D721Med (cell line): ENCODE results near the gene ARHGAP5.

ENCODE experiments used
- DNase-seq: peaks from one replicate; pipeline ENCODE4 v3.0.0; 2011; ENCODE audit warnings: low spot score; ENCODE audit not compliant: insufficient read length
- FAIRE-seq: peaks from 2 replicates; lab custom pipeline; 2011; peaks lifted over from hg19 to GRCh38; lab: Jason Lieb, UNC
- TF ChIP-seq, protein P1 (sequence below): IDR thresholded peaks from 2 replicates; pipeline ENCODE4 v1.5.1; 2012; ENCODE audit warnings: mild to moderate bottlenecking, control low read depth; ENCODE audit not compliant: insufficient read depth; ENCODE audit errors: missing control alignments

The ARHGAP5 gene

DNA sequence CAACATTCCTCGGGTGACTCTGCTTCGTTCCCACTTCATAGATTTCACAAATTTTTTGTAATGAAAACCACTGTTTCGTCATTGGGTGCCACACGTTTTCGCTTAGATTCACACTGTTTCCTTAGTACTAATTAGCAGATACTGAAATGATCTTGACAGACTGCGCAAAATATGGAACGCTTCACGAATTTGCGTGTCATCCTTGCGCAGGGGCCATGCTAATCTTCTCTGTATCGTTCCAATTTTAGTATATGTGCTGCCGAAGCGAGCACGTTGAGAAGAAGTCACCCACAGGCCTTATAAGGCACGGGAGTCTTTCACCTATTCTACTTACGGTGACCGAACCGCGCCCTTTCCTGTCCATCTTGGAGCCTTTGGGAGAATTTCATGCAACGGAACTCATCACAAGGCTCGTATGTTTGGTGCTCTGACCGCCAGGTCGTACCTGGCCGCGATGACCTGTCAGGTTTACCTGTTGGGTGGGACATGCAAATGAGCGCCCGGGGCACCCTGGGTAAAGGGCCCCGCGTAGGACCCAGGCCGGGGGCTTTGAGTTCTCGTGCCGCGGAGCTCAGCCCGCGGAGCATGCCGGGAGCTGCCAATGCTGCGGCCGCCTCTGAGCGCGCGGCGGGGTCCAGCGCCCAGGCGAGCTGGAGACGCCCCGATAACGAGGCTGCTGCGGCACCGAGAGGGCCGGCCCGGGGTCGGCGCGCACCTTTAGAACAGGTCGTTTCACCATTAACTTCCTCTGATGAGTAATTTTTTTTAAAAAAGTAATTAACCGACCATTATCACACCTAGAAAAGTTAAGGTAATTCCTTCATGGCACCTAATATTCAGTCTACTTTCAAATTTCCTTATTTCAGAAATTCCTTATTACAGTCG is 126.1 kb downstream of the ARHGAP5 start, which contains the start of gene RNU6-8:
TSS of gene RNU6-8 (minus strand) at position 272 of the 885 bp plus-strand sequence.
- FAIRE-seq (no peak), DNase-seq (no peak)
- TF ChIP-seq, protein P1, sequence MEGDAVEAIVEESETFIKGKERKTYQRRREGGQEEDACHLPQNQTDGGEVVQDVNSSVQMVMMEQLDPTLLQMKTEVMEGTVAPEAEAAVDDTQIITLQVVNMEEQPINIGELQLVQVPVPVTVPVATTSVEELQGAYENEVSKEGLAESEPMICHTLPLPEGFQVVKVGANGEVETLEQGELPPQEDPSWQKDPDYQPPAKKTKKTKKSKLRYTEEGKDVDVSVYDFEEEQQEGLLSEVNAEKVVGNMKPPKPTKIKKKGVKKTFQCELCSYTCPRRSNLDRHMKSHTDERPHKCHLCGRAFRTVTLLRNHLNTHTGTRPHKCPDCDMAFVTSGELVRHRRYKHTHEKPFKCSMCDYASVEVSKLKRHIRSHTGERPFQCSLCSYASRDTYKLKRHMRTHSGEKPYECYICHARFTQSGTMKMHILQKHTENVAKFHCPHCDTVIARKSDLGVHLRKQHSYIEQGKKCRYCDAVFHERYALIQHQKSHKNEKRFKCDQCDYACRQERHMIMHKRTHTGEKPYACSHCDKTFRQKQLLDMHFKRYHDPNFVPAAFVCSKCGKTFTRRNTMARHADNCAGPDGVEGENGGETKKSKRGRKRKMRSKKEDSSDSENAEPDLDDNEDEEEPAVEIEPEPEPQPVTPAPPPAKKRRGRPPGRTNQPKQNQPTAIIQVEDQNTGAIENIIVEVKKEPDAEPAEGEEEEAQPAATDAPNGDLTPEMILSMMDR: no peak

DNA sequence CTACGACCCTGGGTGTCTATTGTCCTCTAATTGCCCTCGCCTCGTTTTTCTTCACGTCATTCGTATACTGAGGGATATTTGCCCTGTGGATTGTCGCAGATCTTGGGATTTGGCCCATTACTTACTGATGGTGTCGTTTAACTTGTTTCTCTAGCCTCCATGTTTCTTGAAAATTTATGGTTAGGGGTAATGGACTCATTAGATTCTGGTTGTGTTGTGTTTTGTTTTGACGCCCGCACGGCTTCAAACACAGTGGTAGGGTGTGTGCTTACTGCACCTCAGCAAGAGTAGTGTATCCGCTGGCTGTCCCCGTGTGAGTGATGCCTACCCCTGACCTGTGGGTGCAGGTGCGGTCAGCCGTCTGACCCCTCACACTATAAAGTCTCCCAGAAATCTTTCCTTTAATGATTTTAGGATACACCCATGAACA is 126.8 kb downstream of the ARHGAP5 start:
- TF ChIP-seq, protein P1: no peak
- FAIRE-seq (no peak), DNase-seq (no peak)

DNA sequence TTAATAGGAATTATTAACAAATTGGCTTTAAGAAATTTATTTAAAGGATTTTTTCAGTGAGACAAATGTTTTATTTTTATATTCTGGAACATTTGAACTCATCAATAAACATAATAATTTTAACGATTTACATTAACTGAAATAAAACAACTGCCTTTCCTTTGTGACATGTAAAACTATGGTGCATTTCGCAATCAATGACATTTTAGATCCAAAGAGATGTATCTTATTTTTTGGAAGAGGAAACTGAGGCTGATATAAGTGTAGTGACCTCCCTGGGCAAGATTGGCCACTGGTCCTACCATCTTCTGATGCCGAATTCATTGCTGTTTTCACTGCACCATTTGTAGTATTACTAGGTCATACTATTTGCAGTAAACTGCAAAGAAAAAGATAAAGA is 128.4 kb downstream of the ARHGAP5 start:
- no peak for DNase-seq
- no peak for FAIRE-seq
- TF ChIP-seq, protein P1: no peak

DNA sequence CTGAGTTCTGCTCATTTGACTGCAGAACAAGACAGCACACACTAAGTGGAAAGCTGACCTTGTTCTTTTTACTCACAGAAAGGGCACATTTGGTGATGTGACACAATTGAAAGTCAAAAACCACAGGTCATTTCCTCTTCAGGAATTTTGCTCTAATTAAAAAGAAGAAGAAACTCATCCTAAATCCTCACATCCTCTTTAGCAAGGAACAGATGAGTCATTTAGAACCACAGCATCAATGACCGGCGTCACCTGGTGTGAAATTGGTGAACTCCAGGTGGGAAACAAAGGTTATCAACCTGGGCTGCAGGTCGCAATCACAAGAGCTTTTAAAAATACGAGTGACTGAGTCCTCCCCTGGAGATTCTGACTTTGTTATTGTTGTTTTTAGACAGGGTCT is 128.9 kb downstream of the ARHGAP5 start:
- FAIRE-seq (no peak), DNase-seq (no peak)
- TF ChIP-seq, protein P1: no peak

DNA sequence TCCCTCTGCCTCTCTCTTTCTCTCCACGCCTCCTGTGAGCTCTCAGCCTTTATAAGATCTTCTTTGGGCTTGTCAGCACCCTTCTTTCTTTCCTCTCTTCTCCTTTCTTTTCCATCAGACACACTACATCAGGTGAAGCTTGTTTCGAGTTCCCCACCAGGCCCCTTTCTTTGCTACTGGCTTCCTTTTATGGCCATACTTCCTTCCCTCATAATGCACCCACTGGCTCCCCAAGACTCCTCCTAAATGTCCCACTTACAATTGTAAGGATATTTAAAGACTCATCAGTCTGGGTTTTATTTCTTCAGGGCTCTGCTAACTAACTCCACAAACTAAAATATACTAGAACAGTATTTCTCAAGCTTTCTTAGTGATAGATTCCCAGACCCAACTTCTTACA is 129.4 kb downstream of the ARHGAP5 start:
- TF ChIP-seq, protein P1: no peak
- FAIRE-seq (no peak), DNase-seq (no peak)

DNA sequence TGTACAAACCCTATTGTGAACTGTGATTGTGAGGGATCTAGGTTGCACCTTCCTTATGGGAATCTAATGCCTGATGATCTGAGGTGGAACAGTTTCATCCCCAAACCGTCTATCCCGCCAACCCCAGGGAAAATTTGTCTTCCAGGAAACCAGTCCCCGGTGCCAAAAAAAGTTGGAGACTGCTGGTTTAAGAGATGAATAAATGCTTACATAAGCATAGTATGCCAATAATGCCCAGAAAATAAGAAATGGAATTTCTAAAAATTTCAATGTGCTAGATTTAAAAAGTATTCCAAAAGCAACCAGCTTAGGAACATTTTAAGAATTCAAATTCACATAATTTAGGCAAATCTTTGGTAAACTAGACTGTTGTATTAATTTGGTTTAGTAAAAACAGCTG is 131.4 kb downstream of the ARHGAP5 start:
- TF ChIP-seq, protein P1: no peak
- no peak for FAIRE-seq
- no peak for DNase-seq
